NCI-H524 (cell line): ENCODE data around the gene PPP1CA.

ENCODE experiments used
- DNase-seq, 2 experiments: peaks; one replicate each; lab custom pipeline; 2025; lab: John Stamatoyannopoulos, UW

PPP1CA gene

DNA sequence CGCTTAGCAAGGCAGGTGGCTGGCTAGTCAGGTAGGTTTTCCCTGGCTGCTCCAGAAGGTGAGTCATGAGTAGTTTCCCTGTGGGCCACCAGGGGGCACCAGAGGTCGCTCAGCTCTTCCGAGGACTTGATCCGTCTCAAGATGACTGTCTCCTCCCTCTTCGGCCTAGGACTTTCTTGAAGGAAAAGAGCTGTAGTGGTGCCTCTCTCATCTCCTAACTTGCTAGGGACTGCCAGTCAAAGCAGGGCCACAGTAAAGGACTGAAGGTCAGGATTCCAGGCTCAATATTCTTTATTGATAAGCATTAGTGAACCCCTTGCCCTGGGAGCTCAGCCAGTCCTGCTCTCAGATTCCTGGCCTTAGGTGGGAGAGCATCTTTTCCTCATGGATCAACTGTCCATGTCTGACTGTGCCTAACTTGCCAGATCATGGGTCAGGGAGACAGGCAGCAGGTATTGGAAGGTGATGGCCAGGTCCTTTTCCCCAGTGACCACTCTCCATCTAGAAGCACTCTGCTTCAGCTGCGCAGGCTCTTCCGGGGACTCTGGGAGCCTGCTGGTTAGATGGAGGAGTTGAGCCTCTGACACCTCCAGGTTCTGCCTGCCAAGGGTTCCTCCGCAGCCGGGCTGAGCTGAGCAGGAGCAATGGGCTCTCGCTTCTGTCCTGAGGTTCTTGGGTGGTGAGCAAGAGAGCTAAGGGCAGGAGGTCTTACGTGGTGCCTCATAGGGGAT, 50.2 kb downstream of the PPP1CA start:
- DNase-seq = peak in 1 of 2 experiments; percentile 38

DNA sequence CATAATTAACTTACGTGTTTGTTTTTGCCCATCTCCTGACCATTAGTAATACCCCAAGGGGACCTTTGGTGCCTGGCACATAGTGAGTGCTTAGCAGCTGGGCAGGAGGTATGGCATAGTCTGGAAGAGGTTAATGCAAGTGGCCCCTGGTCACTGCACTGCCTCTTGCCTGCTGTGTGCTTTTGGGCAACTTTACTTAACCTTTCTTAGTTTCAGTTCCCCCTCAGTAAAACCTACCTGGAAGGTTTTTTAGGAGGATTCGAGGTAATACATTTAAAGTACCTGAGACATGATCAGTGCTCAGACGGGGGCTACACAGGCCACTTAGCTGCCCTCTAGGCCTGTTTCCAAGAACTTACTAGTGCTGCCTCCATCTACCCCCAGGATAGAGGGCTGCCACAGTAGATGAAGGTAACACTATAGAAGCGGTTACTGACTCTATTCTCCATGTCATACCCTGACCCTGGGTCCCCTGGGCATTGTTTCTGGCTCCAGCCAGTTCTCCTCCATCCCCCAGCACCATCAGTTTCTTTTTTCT, 51.7 kb downstream of the PPP1CA start:
- no peak for DNase-seq

GRCh38 chr11:67349457-67349856, 52.2 kb downstream of the PPP1CA start:
- no peak for DNase-seq

DNA sequence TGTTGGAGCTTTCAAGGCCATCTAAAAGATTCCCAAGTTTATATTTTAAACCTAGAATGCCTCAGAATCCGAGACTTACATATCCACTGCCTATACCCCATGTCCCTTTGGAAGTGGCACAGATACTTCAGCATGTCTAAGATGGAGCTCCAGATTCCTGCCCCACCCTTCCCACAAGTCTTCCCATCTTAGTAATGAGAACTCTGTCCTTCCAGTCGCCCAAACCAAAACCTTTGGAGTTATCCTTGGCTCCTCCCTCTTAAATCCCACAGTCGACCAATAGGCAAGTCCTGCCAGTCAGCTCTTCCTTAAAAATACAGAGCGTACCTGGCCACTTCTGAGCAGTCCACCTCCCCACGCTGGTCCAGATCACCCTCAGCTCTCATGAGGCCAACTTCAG, 52.6 kb downstream of the PPP1CA start:
- no peak for DNase-seq
